Lower lobe of right lung (tissue), 2 donors: ENCODE data around the gene OR2C1. TPM values are rescaled to one million over a fixed set of nuclear protein-coding genes. Genes with fewer than 3 reads are reported as not detected.

ENCODE experiments used
- ATAC-seq, 2 donors: fragments of 200-7000 bp; cut with Tn5 transposase; one replicate each; pipeline ENCODE4 v1.9.1; 2020 to 2022; ENCODE audit warnings: mild to moderate bottlenecking in 2 of 2, moderate library complexity in 2 of 2
- DNase-seq: peaks from one replicate; pipeline ENCODE4 v3.0.0-alpha.2; 2020
- H3K27ac ChIP-seq: fragments of 200-600 bp; one replicate; pipeline ENCODE4 v1.8.0; 2022
- H3K27me3 ChIP-seq: fragments of 200-600 bp; one replicate; pipeline ENCODE4 v1.8.0; 2022; ENCODE audit warnings: low read depth
- H3K36me3 ChIP-seq: fragments of 200-600 bp; one replicate; pipeline ENCODE4 v1.8.0; 2022; ENCODE audit warnings: mild to moderate bottlenecking
- H3K4me1 ChIP-seq: fragments of 200-600 bp; one replicate; pipeline ENCODE4 v1.8.0; 2022
- H3K4me3 ChIP-seq: fragments of 200-600 bp; one replicate; pipeline ENCODE4 v1.8.0; 2022; ENCODE audit warnings: mild to moderate bottlenecking
- H3K9me3 ChIP-seq: fragments of 200-600 bp; one replicate; pipeline ENCODE4 v1.8.0; 2022
- CTCF ChIP-seq: fragments of 200-600 bp; IDR thresholded peaks from one replicate; pipeline ENCODE4 v1.8.0; 2022; ENCODE audit warnings: antibody characterized with exemption, mild to moderate bottlenecking
- intact Hi-C: fragments of 100-400 bp; cut with DNase I; formaldehyde crosslinking; loops from one replicate; pipeline ENCODE4 v1.11.0; 2022
- total RNA-seq: library from RNA; stranded (reverse); fragmentation: NEBNext Ultra II Directional; extraction: Animal tissue kit (Norgen Biotek cat#: 25700); gene quantifications from one replicate; pipeline ENCODE4 v1.2.1, GENCODE V29; 2021
- donor health status: DM: no; HTN: yes; CAD: no; lungs with severe emphysema.

The OR2C1 gene
- total RNA-seq, 1 donor from 2014 or later: not detected

DNA sequence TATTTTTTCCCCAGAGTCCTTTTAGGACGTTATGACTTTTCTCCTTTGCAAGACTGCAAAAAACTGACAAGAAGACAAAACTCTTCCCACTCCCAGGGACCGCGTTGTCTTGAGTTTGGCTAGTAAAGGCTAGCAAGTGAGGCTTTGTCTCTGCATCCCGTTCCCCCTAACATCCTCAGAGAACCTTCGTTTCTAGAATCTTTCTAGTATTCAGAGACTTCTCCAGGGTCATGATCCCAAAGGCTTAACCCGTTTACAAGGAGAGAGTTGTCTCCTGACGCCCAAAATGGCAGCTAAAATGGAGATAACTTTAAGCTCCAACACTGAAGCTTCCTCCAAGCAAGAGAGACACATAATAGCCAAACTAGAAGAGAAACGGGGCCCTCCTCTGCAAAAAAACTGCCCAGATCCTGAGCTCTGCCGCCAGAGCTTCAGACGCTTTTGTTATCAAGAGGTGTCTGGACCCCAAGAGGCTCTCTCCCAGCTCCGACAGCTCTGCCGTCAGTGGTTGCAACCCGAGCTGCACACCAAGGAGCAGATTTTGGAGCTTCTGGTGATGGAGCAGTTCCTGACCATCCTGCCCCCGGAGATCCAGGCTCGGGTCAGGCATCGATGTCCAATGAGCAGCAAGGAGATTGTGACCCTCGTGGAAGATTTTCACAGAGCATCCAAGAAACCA, 46.2 kb downstream of the OR2C1 start:
- ATAC-seq (no peak), DNase-seq (no peak)
- Histone ChIP-seq H3K4me1 (peaks cover 27% of the 10 kb centered on the region), H3K27me3 (no peaks in the 10 kb centered on the region), H3K9me3 (peaks cover 35% of the 10 kb centered on the region), H3K27ac (peak overlapping the region; percentile 89), H3K4me3 (peak overlapping the region; percentile 89), H3K36me3 (peaks cover 34% of the 10 kb centered on the region)
- intact Hi-C loops: no loop called here
- no peak for TF ChIP-seq CTCF

Other genes with a start within 250 kb of the OR2C1 start
- gene ZNF205, start 243.3 kb upstream of the OR2C1 start, total RNA-seq: 11.9 TPM
- 10.2 TPM for gene ZNF213, start 220.9 kb upstream of the OR2C1 start, total RNA-seq
- gene OR1F1, start 167.7 kb upstream of the OR2C1 start, total RNA-seq: not detected
- gene ZNF200, start 120.7 kb upstream of the OR2C1 start, total RNA-seq: 12.0 TPM
- 13.5 TPM for gene MEFV, start 99.3 kb upstream of the OR2C1 start, total RNA-seq
- 23.2 TPM for gene ZNF263, start 72.4 kb upstream of the OR2C1 start, total RNA-seq
- gene TIGD7, start 50.5 kb upstream of the OR2C1 start, total RNA-seq: 5.3 TPM
- gene ZNF75A, start 50.4 kb upstream of the OR2C1 start, total RNA-seq: 32.4 TPM
- gene ZSCAN32, start 45.1 kb downstream of the OR2C1 start, total RNA-seq: 12.7 TPM
- gene ZNF174, start 45.3 kb downstream of the OR2C1 start, total RNA-seq: 9.0 TPM
- 4.4 TPM for gene ZNF597, start 87.6 kb downstream of the OR2C1 start, total RNA-seq
- gene NAA60, start 87.8 kb downstream of the OR2C1 start, total RNA-seq: 56.3 TPM
- gene C16orf90, start 139.6 kb downstream of the OR2C1 start, total RNA-seq: not detected
- gene CLUAP1, start 145.1 kb downstream of the OR2C1 start, total RNA-seq: 30.3 TPM
- 3.9 TPM for gene NLRC3, start 221.5 kb downstream of the OR2C1 start, total RNA-seq